HG02973 (cell line): ENCODE data around the gene GGTA1.
"Not testable (repeated sequence)": the region's sequence is repeated elsewhere in the genome, so short reads cannot be mapped to it uniquely, and the experiment has no call there.

Experiments
- ATAC-seq: cut with Tn5 transposase; IDR thresholded peaks from one replicate; pipeline ENCODE4 v1.9.1; 2021; ENCODE audit warnings: moderate library complexity; ENCODE audit not compliant: unreplicated experiment

The GGTA1 gene

GRCh38 chr9:121499427-121500164 lies at the start of gene GGTA1:
GGTA1 (minus strand) TSS chr9:121499844; CDS start chr9:121467922, 31,922 bp downstream.
- no peak for ATAC-seq

GRCh38 chr9:121548666-121549065 lies 49.0 kb upstream of the GGTA1 start:
- no peak for ATAC-seq

GRCh38 chr9:121545875-121546423 lies 46.3 kb upstream of the GGTA1 start:
- ATAC-seq: peak; percentile 82

GRCh38 chr9:121545150-121545874 lies 45.7 kb upstream of the GGTA1 start:
- no peak for ATAC-seq

- no peak for ATAC-seq
Measured at GRCh38 chr9:121542025-121542424, 42.4 kb upstream of the GGTA1 start.

- ATAC-seq: no peak
Measured at GRCh38 chr9:121541256-121541655, 41.6 kb upstream of the GGTA1 start.

GRCh38 chr9:121538221-121538620 lies 38.6 kb upstream of the GGTA1 start:
- no peak for ATAC-seq

GRCh38 chr9:121537283-121537682 lies 37.6 kb upstream of the GGTA1 start:
- no peak for ATAC-seq

- ATAC-seq: no peak
Measured at GRCh38 chr9:121532881-121533280, 33.2 kb upstream of the GGTA1 start.

GRCh38 chr9:121529237-121529987 lies 29.8 kb upstream of the GGTA1 start:
- no peak for ATAC-seq

GRCh38 chr9:121528642-121529041 lies 29.0 kb upstream of the GGTA1 start:
- ATAC-seq: no peak

- no peak for ATAC-seq
Measured at GRCh38 chr9:121527371-121527770, 27.7 kb upstream of the GGTA1 start.

GRCh38 chr9:121519688-121520087 lies 20.0 kb upstream of the GGTA1 start:
- ATAC-seq: not testable (repeated sequence)

- no peak for ATAC-seq
Measured at GRCh38 chr9:121518634-121519033, 19.0 kb upstream of the GGTA1 start.

- ATAC-seq: not testable (repeated sequence)
Measured at GRCh38 chr9:121513166-121513565, 13.5 kb upstream of the GGTA1 start.

GRCh38 chr9:121510766-121511550 lies 11.3 kb upstream of the GGTA1 start:
- no peak for ATAC-seq

- no peak for ATAC-seq
Measured at GRCh38 chr9:121509180-121509579, 9.5 kb upstream of the GGTA1 start.

- no peak for ATAC-seq
Measured at GRCh38 chr9:121508415-121508814, 8.8 kb upstream of the GGTA1 start.

GRCh38 chr9:121505903-121506735 lies 6.5 kb upstream of the GGTA1 start:
- ATAC-seq: no peak

GRCh38 chr9:121503444-121503843 lies 3.8 kb upstream of the GGTA1 start:
- ATAC-seq: no peak
